HL-60 (cell line): ENCODE measurements around the gene FCRL1.
A peak's percentile ranks its signal among the peaks of the same experiment; 100 is the strongest.

Experiments used
- DNase-seq, 2 experiments: peaks; one replicate each; pipeline ENCODE4 v3.0.0-alpha.2; 2010 to 2020; ENCODE audit warnings: low read depth in 1 of 2, low spot score in 1 of 2
- H3K27ac ChIP-seq: fragments of 250-450 bp; sonication (Bioruptor Pico); replicated peaks from 2 replicates; pipeline ENCODE4 v1.5.1; 2020; ENCODE audit warnings: mild to moderate bottlenecking, moderate library complexity
- H3K27me3 ChIP-seq: fragments of 250-450 bp; sonication (Bioruptor Pico); 2 replicates; pipeline ENCODE4 v1.5.1; 2021; ENCODE audit warnings: mild to moderate bottlenecking, moderate library complexity; ENCODE audit not compliant: insufficient read depth, poor library complexity, severe bottlenecking
- H3K4me3 ChIP-seq: replicated peaks from 2 replicates; pipeline ENCODE4 v1.5.1; 2011; ENCODE audit warnings: mild to moderate bottlenecking, control low read depth, low read length; ENCODE audit not compliant: insufficient read depth
- GABPA ChIP-seq: IDR thresholded peaks from 2 replicates; pipeline ENCODE4 v1.6.1; 2012; ENCODE audit warnings: low read depth
- POLR2AphosphoS5 ChIP-seq: IDR thresholded peaks from 2 replicates; pipeline ENCODE4 v1.6.1; 2012; ENCODE audit warnings: low read depth
- REST ChIP-seq: IDR thresholded peaks from 2 replicates; pipeline ENCODE4 v1.6.1; 2012; ENCODE audit warnings: low read depth; ENCODE audit not compliant: insufficient replicate concordance
- SPI1 ChIP-seq: IDR thresholded peaks from 2 replicates; pipeline ENCODE4 v1.6.1; 2012; ENCODE audit warnings: low read depth, mild to moderate bottlenecking, borderline replicate concordance
- TF ChIP-seq, protein P1 (sequence below): IDR thresholded peaks from one replicate; pipeline ENCODE4 v1.5.1; 2011; ENCODE audit warnings: low read length, control low read depth, inconsistent platforms; ENCODE audit not compliant: insufficient read depth

The FCRL1 gene

GRCh38 chr1:157819215-157819614 lies 705 bp downstream of the FCRL1 start:
- Histone ChIP-seq H3K27ac (peak overlapping the region; percentile 77), H3K4me3 (no peak overlapping the region), H3K27me3 (no peaks in the 10 kb centered on the region)
- TF ChIP-seq POLR2AphosphoS5 (no peak), GABPA (no peak), REST (no peak), SPI1 (no peak)
- TF ChIP-seq, protein P1, sequence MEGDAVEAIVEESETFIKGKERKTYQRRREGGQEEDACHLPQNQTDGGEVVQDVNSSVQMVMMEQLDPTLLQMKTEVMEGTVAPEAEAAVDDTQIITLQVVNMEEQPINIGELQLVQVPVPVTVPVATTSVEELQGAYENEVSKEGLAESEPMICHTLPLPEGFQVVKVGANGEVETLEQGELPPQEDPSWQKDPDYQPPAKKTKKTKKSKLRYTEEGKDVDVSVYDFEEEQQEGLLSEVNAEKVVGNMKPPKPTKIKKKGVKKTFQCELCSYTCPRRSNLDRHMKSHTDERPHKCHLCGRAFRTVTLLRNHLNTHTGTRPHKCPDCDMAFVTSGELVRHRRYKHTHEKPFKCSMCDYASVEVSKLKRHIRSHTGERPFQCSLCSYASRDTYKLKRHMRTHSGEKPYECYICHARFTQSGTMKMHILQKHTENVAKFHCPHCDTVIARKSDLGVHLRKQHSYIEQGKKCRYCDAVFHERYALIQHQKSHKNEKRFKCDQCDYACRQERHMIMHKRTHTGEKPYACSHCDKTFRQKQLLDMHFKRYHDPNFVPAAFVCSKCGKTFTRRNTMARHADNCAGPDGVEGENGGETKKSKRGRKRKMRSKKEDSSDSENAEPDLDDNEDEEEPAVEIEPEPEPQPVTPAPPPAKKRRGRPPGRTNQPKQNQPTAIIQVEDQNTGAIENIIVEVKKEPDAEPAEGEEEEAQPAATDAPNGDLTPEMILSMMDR, result no peak
- no peak for DNase-seq

GRCh38 chr1:157813269-157813668 lies 6.7 kb downstream of the FCRL1 start:
- no peak for DNase-seq
- TF ChIP-seq GABPA (no peak), SPI1 (no peak), POLR2AphosphoS5 (no peak), REST (no peak)
- TF ChIP-seq, protein P1, result no peak
- Histone ChIP-seq H3K4me3 (no peak overlapping the region), H3K27ac (no peak overlapping the region), H3K27me3 (no peaks in the 10 kb centered on the region)

DNA sequence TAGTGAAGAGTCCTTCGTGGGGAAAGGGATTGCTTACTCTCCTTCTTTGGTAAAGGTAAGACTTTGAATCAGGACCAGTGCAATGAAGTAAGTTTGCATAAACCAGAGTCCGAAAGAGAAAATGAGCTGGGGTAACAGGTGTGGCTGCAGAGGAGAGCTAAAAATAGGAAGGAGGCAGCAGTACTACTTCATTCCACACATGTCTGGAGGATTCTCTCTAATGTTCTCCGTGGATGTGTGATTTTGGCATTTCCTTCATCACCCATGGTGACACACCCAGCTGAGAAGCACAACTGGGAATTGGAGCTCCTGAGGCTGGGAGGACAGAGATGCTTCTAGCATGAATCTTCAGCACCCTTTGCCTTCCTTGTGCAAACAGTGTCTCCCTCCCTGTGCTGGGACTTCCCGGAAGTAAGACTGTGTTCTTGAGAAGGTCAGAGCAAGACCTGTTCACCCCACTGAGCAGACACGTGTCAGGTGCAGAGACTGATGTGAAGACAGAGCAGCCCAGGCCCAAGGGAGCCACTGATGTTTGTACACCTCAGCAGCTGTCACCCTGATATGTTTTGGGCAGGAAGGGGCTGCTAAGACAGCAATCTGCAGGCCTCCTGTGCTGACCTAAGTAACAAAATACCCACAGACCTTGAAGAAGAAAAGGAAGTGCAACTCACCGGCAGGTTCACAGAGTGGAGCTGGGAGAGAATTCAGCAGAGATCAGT lies 13.3 kb downstream of the FCRL1 start:
- H3K27ac ChIP-seq, result no peak overlapping the region

DNA sequence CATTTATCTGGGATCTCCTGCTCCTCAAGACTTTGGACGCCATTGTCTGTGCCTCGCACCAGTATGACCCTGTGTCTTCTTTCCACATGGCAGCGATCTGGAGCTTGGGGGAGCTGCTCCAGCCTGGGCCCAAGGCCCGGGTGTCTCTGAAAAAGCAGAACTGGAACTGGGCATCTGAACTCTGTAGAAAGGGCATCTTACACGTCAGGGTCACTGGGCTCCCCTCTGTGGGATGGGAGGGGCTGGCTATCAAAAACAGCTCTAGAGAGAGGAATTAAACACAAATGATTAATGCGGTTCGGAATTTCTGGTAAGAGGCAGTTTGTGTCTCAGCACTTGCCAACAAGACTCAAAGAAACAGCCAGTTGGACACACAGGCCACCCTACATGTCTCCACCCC lies 16.1 kb downstream of the FCRL1 start:
- H3K27ac ChIP-seq, result no peak overlapping the region
- DNase-seq, result no peak
- TF ChIP-seq, protein P1, result no peak
- no peaks in the 10 kb centered on the region for H3K27me3 ChIP-seq
- no peak overlapping the region for H3K4me3 ChIP-seq

More for the DNA sequence above, 13.3 kb downstream of the FCRL1 start:
- H3K4me3 ChIP-seq, result no peak overlapping the region
- no peaks in the 10 kb centered on the region for H3K27me3 ChIP-seq
- DNase-seq, result no peak
- TF ChIP-seq POLR2AphosphoS5 (no peak), SPI1 (0 out of 2 replicates have a peak, but pooled peaks have one; percentile 1)
